ENCODE measurements around the gene CLIP2.
"Not testable (repeated sequence)": the region's sequence is repeated elsewhere in the genome, so short reads cannot be mapped to it uniquely, and the experiment has no call there.

CLIP2 gene

DNA sequence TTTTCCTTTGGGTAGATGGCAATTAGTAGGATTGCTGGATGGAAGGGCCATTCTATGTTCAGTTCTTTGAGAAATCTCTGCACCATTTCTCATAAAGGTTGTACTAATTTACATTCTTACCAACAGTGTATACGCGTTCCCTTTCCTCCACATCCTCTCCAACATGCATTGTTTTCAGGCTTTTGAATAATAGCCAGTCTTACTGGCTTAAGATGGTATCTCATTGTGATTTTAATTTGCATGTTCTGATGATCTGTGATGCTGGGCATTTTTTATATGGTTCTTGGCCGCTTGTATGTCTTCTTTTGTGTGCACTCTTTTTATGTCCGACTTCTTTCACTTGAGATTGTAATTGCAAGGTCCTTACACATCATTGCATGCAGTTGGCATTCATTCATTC is 11.7 kb downstream of the CLIP2 start:
- no peak for DNase-seq

DNA sequence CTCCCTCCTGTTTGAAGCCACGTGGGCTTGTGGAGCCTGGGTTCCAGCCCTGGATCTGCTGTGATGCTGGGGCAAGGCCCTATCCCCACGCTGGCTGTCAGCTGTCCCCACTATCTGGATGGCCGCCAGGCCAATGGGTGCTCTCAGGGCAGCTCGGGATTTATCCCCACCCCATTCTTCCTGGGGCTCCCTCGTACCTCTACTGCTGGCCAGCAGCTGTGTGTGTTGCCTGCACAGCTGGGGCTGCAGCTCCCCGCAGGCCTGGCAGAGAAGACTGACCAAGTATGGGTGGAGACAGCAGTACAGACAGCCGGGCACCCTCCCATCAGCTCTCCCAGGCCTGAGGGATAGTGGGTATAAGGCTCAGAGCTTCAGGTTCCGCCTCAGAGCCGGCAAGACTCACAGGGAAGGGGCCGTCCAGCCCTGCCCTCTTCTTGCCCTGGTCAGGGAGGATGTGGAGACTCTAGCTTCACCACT is 13.6 kb downstream of the CLIP2 start:
- DNase-seq = no peak

DNA sequence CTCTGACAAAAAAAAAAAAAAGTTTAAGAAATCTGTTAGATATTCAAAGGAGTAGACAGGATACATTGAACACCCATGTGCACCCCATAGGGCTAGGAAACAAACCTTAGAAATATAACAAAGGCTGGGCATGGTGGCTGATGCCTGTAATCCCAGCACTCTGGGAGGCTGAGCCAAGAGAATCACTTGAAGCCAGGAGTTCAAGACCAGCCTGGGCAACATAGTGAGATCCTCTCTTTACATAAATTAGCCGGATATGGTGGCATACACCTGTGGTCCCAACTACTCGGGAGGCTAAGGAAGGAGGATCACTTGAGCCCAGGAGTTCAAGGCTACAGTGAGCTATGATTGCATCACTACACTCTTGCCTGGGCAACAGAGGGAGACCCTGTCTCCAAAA is 15.3 kb downstream of the CLIP2 start:
- no peak for DNase-seq

DNA sequence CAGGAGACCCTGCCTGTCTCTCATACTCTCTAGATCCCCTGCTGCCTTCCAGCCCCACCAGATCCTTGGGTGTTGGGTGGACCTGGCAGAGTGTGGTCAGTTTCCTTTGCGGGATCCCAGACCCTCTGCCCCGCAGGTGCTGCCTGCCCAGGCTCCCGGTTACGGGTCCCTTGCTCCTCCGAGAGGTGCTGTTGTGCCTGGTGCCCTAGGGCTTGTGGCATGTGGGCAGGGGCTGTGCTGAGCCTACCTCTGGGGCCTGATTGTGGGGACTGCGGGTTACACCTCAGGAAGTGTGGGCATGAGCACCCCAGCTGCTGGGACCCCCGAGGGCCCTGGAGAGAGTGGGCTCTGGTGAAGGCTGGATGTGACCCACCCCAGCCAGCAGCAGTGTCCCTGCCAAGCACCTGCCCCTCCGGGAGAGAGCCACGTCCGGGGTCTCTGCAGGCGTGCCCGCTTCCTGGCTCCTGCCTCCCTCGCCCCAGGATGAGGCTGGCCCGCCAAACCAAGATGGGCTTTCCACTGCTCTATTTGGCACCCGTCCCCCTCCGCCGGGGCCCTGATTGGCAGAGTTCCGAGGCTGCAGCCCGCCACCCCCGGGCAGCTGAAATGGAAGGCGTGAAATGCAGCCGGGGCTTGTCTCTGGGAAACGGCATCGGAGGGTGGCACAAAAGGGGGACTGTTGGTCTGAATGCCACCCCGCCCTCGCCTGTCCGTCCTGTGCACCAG is 17.0 kb downstream of the CLIP2 start:
- no peak for DNase-seq

DNA sequence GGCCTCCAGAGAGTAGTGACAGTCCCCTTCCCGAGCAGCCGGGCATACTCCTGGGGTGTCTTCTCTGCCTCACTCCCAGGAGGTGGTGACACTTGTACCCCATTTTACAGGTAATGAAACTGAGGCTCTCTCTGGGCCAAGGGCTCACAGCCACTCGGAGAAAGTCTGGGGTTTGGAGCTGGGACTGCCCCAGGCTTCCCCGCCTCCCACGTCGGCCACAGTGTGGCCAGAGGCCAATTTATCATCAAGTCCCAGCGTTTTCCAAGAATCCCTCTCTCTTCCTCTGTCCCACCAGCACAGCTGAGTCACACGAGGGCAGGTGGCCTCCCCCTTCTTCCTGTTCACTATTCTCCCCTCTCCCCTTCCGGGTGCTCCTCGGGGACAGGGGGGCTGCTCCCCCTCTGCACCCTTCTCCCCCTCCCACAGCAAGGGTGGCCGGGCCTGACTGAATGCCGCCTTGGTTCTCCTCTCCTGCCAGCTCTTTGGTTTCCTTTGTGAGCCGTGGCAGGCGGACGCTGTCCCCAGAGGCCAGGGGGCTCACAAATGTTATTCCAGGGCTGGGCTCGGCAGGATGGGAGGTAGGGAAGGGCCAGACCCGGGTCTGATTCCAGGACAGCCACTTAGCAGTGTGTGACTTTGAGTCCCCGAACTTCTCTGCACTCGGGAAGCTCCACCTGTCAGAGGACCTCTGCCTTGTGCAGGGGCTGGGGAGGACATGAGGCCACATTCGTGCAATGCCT is 17.7 kb downstream of the CLIP2 start:
- no peak for DNase-seq

DNA sequence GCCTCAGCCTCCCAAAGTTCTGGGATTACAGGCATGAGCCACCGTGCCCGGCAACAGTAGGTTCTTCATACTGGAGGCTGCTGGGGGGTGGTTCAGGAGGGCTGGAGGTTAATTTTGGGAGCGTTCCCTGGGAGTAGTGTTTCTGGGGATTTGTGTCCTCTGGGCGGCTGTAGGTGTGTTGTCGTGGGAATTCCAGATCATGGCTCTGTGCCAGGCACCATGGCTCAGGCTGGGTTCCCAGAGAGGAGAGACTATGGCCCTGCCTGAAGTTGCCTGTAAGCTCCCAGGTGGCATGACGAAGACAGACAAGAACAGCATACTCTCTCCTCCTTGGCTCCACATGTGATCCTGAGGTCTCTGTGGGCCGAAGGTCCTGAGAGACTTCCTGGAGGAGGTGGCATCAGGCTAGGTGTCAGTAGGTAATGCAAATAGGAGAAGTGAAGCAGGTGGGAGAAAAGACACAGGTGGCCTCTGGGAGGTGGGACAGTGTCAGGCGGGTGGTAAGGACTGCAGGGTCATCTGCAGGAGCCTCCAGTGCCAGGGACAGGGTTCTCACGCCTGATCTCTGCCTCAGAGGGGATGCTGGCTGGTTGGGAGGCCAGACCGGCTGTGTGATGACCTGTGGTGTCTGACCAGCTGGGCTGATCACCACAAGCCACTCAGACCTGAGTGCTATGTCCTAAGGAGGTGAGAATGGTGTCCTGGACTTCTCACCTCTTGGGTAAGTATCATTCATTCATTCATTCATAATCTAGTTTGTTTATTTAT is 18.7 kb downstream of the CLIP2 start:
- no peak for DNase-seq

DNA sequence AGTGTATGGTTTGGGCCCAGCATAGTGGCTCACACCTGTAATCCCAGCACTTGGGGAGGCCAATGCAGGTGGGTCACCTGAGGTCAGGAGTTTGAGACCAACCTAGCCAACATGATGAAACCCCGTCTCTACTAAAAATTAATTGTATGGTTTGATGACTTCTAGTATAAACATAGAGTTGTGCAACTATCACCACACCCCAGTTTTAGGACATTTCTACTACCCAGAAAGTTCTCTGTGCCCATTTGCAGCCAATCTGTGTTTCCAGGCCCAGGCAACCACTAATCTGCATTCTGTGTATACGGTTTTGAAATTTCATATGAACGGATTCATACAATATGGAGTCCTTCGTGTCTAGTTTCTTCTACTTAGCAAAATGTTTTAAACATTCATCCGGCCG is 20.0 kb downstream of the CLIP2 start:
- no peak for DNase-seq

DNA sequence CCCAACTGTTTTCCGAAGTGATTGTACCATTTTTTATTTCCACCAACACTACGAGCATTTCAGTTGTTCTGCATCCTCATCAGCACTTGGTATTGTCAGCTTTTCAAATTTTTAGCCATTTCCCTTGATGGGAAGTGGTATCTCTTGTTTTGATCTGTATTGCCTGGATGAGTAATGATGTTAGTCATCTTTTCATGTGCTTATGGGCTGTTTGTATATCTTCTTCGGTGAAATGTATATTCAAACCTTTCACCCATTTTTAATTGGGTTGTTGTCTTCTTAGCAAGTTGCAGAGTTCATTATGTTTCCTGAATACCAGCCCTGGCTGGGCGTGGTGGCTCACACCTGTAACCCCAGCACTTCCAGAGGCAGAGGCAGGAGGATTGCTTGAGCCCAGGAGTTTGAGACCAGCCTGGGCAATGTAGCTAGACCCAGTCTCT is 22.1 kb downstream of the CLIP2 start:
- DNase-seq = no peak

DNA sequence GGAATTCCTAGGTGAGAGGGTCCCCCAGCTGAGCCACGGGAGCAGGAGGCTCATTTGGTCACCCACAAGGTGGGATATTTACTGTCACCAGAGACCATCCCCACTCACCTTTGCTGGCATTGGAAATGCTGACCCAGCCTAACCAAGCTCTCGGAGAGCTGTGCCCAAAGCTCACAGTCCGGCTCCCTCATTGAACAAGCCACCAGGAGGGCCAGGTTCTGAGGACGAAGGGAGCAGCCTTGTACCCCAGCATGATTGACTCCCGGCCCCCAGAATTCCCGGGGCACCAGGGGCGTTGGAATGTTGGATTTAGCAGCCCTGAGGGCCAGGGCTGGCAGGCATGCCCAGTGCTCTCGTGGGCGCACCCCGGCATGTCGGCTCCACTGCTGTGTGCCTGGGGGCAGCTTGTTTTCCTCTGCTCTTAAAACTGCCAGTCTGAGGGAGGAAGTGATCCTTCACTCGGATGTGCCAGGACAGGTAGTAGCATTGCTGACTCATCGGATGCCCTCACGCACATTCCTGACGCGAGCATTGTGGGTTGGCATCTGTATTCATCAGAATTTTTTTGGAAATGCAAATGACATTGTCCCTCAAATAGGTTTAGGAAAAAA is 23.3 kb downstream of the CLIP2 start:
- no peak for DNase-seq

DNA sequence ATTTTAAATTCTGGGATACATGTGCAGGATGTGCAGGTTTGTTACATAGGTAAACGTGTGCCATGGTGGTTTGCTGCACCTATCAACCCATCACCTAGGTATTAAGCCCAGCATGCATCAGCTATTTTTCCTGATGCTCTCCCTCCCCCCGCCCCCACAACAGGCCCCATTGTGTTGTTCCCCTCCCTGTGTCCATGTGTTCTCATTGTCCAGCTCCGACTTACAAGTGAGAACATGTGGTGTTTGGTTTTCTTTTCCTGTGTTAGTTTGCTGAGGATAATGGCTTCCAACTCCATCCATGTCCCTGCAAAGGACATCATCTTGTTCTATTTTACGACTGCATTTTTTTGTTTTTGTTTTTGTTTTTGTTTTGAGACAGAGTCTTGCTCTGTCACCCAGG is 26.7 kb downstream of the CLIP2 start:
- DNase-seq = not testable (repeated sequence)

DNA sequence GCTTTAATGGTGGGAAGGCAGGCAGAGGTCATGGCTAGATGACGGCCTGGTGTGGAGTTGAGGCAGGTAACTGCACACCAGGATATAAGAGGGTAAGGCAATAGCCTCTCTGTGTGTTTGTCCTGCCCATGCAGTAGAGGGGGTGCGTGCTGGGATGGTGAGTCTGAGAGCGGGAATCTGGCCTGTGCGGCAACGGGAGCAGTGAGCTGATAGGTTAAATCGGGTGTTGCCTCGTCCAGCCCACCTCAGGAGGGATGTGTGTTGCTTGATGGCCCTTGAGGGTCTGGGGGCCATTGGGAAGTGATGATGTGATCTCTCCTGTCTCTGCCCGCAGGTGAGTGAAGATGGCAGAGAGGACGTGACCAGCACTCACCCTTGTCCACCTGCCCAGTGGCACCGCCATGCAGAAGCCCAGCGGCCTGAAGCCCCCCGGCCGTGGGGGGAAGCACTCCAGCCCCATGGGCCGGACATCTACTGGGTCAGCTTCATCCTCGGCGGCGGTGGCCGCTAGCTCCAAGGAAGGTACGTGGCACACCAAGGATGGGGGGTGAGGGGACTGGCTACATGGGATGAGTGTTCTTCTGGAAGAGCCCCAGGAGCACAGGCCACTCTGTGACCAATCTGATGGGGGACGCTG is 28.1 kb downstream of the CLIP2 start:
- DNase-seq = no peak

DNA sequence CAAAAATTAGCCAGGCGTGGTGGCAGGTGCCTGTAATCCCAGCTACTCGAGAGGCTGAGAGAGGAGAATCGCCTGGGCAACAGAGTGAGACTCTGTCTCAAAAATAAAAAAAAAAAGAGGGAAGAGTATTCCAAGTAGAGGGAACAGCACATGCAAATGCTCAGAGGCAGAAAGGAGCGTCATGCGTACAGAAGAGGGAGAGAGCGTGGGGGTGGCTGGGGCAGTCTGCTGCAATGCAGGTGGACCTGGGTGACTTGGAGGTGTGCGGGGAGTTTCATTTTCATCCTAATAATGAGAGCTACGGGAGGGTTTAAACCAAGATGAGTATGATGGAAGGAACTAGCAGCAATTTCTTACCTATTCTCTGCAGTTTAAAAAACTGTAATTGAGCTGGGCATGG is 28.8 kb downstream of the CLIP2 start:
- DNase-seq = no peak

DNA sequence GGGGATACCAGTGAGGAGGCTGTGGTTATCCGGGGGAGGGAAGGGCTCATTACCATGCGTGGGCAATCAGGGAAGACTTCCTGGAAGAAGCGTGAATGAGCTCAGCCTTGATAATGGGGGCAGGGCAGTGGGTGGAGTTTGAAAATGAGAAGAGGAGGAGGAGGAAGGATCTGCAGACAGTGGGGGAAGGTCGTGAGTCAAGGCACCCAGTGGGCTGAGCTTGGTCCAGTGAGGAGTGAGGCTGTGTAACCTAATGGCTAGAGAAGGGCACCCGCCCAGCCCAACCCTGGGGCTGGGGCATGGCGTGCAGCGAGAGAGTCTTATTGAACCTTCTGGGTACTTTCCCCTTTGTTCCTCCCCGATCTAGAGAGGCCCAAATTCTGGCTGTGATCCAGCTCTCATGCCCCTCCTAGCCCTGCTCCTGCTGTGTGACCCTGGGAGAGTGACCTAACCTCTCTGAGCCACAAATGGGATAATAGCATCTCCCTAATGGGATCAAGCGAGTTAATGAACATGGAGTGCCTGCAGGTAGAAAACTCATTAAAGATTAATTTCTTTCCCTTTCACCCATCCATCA is 31.5 kb downstream of the CLIP2 start:
- no peak for DNase-seq

DNA sequence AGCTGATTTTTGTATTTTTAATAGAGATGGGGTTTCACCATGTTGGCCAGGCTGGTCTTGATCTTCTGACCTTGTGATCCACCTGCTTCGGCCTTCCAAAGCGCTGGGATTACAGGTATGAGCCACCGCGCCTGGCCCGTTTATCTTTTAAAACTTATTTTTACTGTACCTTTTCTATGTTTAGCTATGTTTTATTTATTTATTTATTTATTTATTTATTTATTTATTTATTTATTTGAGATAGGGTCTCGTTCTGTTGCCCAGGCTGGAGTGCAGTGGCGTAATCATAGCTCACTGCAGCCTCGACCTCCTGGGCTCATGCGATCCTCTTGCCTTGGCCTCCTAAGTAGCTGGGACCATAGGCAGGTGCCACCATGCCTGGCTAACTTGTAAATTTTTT is 33.7 kb downstream of the CLIP2 start:
- not testable (repeated sequence) for DNase-seq

DNA sequence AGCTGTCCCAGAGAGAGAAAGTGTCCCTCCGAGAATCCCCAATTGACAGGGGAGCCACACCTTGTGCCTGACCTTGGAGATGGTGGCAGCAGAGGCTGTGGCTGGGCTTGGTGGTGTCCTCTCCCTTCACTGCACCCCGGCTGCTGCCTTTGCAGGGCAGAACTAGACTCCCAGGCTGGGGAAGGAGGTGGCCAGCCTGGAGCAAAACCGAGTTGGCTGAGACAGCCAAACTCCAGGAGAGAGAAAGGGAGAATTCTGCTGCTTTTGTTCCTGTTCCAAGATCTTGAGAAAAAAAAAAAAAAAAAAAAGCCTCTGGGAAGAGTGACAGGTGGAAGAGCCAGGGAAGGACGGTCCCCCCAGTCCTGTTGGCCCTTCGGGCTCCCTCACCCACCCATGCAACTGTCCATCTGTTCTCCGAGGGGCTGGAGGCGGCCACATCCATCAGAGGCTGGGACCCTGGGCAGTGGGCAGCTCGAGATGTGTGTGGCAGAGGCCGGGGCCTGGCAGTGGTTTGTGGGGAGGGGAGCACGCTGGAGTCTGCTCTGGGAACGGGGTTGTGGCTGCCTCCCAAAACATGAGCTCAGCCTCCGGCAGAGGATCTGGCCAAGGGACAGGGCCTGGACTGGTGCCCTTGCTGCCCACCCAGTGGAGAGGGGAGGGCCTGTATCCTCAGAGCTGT is 35.5 kb downstream of the CLIP2 start:
- no peak for DNase-seq

DNA sequence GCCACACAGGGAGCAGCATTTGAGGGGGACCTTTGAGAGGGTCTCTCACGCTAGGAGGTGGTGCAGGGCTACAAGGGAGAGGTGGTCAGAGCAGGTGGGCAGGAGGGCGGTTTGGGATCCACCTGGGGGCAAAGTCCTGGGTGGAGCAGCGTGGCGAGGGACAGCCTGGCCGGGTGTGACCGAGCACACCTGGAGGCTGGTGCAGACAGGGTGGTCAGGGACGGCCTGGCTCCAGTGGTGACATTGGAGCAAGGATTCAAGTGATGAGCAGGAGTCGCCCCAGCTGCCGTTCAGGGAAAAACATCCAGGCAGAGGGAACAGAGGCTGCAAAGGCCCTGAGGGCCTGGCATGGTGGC is 36.0 kb downstream of the CLIP2 start:
- DNase-seq = no peak

DNA sequence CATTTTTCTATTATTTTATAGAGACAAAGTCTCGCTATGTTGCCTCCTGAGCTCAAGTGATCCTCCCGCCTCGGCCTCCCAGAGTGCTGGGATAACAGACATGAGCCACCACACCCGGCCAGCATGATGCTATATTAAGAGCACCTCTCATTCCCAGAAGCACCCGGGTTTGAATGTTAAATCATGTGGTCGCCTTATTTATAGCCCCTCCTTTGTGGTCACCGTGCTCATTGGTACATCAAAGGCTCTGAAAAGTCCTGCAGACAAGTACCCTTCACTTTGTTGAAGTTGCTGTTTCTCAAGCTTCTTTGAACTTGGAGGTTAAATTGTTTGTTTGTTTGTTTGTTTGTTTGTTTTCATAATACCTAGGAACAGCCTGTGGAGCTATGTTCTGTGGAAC is 40.0 kb downstream of the CLIP2 start:
- no peak for DNase-seq

DNA sequence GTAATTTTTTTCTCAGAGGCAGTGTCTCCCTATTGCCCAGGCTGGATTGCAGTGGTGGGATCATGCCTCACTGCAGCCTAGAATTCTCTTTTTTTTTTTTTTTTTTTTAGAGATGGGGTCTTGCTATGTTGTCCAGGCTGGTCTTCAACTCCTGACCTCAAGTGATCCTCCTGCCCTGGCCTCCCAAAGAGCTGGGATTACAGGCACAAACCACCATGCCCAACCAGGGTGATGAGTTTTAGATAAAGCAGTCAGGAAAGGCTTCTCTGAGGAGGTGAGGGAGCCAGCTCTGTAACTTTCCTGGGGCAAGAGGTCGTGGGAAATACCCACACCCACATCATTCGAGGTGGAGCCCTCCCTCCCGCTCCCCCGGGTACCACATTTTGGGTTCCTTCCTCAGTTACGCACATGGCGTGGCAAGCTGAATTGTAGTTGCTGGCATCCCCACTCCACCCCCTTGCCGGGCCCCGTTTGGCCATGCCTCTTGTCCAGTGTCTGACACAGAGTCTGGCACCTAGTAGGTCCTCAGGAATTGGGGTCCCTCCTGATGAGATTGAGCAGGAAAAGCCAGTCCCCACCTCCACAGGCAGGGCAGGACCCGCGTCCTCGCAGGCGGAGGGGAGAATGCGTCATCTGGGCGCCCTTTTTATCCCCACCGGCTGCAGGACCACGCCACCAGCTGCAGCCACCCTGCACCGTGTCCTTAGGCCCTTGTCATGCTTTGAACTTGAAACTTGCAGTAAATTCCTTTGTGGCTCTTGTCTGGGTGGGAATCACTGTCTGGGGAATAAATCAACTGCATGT is 43.4 kb downstream of the CLIP2 start:
- DNase-seq = no peak

DNA sequence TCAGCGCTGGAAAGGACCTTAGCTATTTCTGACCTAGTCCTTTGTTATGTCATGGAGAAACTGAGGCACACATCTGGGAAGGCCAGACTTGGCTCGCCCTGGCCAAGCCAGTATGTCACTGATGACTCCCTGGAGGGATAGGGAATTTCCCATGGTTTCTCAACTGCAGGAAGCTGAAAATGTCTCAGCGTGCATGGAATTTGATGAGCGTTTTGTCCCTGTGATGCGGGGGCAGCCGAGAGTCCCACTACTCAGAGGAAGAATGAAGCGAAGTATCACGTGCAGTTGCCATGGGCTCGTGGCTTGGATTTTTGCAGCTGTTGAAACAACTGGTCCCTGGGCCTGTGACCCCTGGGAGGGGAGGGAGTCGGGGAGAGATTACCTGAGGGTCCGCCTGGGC is 44.8 kb downstream of the CLIP2 start:
- no peak for DNase-seq

DNA sequence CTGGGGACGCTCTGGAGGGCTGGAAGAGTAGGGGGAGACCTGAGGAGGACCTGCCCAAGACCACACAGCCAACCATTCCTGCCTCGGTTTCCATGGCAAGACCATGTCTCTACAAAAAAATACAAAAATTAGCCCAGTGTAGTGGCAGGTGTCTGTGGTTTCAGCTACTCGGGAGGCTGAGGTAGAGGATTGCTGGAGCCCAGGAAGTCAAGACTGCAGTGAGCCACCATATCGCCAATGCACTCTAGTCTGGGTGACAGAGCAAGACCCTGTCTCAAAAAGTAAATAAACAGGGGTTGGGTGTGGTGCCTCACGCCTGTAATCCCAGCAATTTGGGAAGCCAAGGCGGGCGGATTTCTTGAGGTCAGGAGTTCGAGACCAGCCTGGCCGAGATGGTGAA is 48.7 kb downstream of the CLIP2 start:
- DNase-seq = no peak

Measured in activated CD4-positive, CD25-positive, alpha-beta regulatory T cell treated with anti-CD3 and anti-CD28 coated beads, Interleukin-2, amount 50 U/mL, for 72 hours (primary cell).